AG09319 (cell line): ENCODE measurements around the gene CALHM6.

Experiments used
- DNase-seq: peaks from one replicate; pipeline ENCODE4 v3.0.0-alpha.2; 2010; ENCODE audit warnings: low read depth; ENCODE audit errors: extremely low read depth
- TF ChIP-seq, protein P1 (sequence below): IDR thresholded peaks from 2 replicates; pipeline ENCODE4 v1.5.1; 2011; ENCODE audit warnings: low read depth, mild to moderate bottlenecking, inconsistent platforms, low read length, moderate library complexity

The CALHM6 gene

GRCh38 chr6:116461331-116461931 lies at the start of gene CALHM6:
CALHM6 (plus strand) TSS chr6:116461375; CDS start chr6:116461930, 555 bp downstream.
- DNase-seq: no peak
- TF ChIP-seq, protein P1, sequence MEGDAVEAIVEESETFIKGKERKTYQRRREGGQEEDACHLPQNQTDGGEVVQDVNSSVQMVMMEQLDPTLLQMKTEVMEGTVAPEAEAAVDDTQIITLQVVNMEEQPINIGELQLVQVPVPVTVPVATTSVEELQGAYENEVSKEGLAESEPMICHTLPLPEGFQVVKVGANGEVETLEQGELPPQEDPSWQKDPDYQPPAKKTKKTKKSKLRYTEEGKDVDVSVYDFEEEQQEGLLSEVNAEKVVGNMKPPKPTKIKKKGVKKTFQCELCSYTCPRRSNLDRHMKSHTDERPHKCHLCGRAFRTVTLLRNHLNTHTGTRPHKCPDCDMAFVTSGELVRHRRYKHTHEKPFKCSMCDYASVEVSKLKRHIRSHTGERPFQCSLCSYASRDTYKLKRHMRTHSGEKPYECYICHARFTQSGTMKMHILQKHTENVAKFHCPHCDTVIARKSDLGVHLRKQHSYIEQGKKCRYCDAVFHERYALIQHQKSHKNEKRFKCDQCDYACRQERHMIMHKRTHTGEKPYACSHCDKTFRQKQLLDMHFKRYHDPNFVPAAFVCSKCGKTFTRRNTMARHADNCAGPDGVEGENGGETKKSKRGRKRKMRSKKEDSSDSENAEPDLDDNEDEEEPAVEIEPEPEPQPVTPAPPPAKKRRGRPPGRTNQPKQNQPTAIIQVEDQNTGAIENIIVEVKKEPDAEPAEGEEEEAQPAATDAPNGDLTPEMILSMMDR: no peak

DNA sequence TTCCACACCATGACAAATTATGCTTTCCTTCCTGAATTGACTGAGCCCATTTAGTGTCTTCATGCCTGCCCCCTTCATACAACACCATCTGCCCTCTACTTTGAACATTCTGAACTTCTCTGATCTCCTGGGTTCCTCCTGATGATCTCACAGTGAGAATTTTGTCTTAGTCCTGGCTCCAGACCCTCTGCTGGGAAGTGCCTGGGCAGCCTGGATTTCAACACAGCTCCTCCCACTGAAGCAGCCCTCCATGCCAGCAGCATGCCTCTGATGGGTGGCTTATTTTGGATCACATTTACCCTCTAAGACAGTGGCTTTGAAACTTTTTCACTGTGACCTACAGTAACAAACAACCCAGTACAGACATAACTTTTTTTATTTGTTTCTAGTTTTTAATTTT lies 48.9 kb upstream of the CALHM6 start:
- TF ChIP-seq, protein P1: no peak
- DNase-seq: no peak

DNA sequence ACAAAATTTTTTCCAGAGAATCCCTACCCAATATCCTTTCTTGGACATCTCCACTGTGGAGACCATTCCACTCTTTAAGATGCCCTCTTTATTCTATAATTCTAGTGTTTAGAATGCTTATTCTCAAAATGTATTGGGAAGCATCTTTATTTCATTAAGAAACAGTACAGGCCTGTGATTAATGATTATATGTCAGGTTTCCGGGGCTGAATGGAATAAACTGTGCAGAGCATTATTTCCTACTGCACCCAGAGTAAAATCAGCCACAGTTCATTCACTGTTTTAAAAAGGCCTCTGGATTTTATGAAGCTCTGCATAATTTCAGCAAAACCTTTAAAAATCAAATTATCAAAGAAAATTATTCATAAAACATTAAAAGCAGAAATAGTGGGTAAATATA lies 47.8 kb upstream of the CALHM6 start:
- TF ChIP-seq, protein P1: no peak
- DNase-seq: no peak

DNA sequence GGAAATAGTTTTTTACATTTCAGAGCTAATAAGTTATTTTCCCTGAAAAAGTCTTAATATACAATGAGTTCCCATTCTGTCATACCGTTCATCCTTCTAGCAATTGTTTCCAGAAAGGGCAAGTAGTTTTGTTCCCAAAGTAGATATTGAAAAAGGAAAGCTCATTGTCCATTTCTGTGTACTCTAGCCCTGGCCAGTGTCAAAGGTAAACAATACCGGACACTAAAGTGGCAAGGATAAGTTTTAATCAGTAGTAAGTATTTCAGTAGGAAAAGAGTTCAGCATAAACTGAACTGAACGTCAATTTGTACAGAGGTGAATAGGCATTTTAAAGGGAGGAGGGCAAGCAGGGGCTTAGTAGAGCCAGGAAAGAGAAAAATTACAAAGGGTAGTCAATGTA lies 43.5 kb upstream of the CALHM6 start:
- no peak for DNase-seq
- TF ChIP-seq, protein P1: no peak

DNA sequence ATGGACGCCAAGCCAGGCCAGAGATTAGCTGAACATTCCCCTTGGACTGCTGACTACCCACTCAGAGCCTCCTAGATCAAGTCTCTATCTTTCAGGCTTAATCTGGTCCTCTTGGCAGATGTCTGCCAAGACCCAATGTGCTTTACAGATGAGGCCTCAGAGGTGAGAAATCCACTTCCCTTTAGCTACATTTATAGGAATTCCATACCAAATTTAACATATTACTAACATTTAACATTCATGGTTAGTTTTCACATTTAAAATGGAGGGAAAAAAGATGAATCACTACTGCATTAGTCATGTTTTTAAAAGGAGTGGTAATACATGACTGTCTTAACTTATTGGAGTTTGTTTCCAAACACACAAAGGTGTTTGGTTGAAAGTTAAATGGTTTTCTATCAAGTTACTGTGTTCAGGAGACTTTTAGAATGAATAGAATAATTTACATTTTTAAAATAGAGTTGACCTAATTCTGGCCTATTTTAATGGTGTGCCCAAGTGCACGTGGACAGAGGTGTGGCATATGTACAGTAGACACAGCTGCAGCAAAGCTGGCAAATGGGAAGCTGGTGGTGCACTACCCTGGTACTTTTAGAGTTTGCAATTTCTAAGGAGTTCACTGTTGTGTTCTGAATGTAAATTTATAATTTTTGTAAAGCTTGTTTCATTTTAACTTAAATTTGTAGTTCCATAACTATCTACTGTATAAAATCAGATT lies 41.9 kb upstream of the CALHM6 start:
- TF ChIP-seq, protein P1: no peak
- no peak for DNase-seq

- no peak for DNase-seq
- TF ChIP-seq, protein P1: no peak
Measured at GRCh38 chr6:116420341-116420740, 40.8 kb upstream of the CALHM6 start.

GRCh38 chr6:116422238-116422637 lies 38.9 kb upstream of the CALHM6 start:
- TF ChIP-seq, protein P1: no peak

More at GRCh38 chr6:116422238-116422637, 38.9 kb upstream of the CALHM6 start:
- DNase-seq: no peak
